A549 (cell line): ENCODE data around the gene IPPK.

Source experiments
- BHLHE40 ChIP-seq: IDR thresholded peaks from 2 replicates; pipeline ENCODE4 v1.6.1; 2012; ENCODE audit warnings: low read depth, low read length, inconsistent platforms
- CEBPB ChIP-seq, 2 experiments: fragments of >200 bp in 1 of 2; sonication (Bioruptor Twin) in 1 of 2; formaldehyde crosslinking in 1 of 2; IDR thresholded peaks; 2 replicates each; pipeline ENCODE4 v1.6.1; 2012 to 2016
- CTCF ChIP-seq: fragments of >200 bp; sonication (Bioruptor Twin); formaldehyde crosslinking; IDR thresholded peaks from 3 replicates; pipeline ENCODE4 v1.5.1; 2016
- EP300 ChIP-seq, 2 experiments: fragments of >200 bp; sonication (Bioruptor Twin); formaldehyde crosslinking; IDR thresholded peaks; 2 replicates in 1 of 2; 3 replicates in 1 of 2; pipeline ENCODE4 v1.6.1; 2016 to 2017
- HEYL ChIP-seq: fragments of 250-450 bp; sonication (Bioruptor Pico); IDR thresholded peaks from 2 replicates; pipeline ENCODE4 v1.8.0; 2021; ENCODE audit warnings: mild to moderate bottlenecking, moderate library complexity
- HMGXB4 ChIP-seq: fragments of 250-450 bp; sonication (Bioruptor Pico); IDR thresholded peaks from 2 replicates; pipeline ENCODE4 v1.5.0; 2021; ENCODE audit warnings: mild to moderate bottlenecking, moderate library complexity, borderline replicate concordance
- MAZ ChIP-seq: fragments of 150-350 bp; IDR thresholded peaks from 2 replicates; pipeline ENCODE4 v1.6.1; 2014; ENCODE audit warnings: antibody characterized with exemption, low read depth, low read length, borderline replicate concordance
- POLR2A ChIP-seq: IDR thresholded peaks from 2 replicates; pipeline ENCODE4 v1.6.1; 2012; ENCODE audit warnings: mild to moderate bottlenecking, low read length
- RAD21 ChIP-seq, 2 experiments: fragments of >200 bp in 1 of 2; sonication (Bioruptor Twin) in 1 of 2; formaldehyde crosslinking in 1 of 2; IDR thresholded peaks in 1 of 2; conservative IDR thresholded peaks in 1 of 2; 2 replicates in 1 of 2; 3 replicates in 1 of 2; pipeline ENCODE4 v1.6.1; 2012 to 2018; ENCODE audit warnings: inconsistent platforms in 1 of 2
- REST ChIP-seq: fragments of 200-600 bp; sonication (generic); IDR thresholded peaks from 2 replicates; pipeline ENCODE4 v1.6.1; 2016; ENCODE audit warnings: antibody characterized with exemption, mild to moderate bottlenecking, moderate library complexity
- RFX5 ChIP-seq: fragments of 450-650 bp; IDR thresholded peaks from 2 replicates; pipeline ENCODE4 v1.7.1; 2014; ENCODE audit warnings: antibody characterized with exemption, mild to moderate bottlenecking, moderate library complexity
- RNF2 ChIP-seq: fragments of 200-600 bp; sonication (generic); IDR thresholded peaks from 2 replicates; pipeline ENCODE4 v1.6.1; 2016; ENCODE audit warnings: low read depth, mild to moderate bottlenecking, antibody characterized with exemption, moderate library complexity, borderline replicate concordance
- ZFP36 ChIP-seq: fragments of 450-650 bp; IDR thresholded peaks from 2 replicates; pipeline ENCODE4 v1.6.1; 2014; ENCODE audit warnings: borderline replicate concordance; ENCODE audit not compliant: partially characterized antibody

- TF ChIP-seq CTCF (no peak), RAD21 (conservative IDR thresholded peaks at IDR 0.05 in 1 of 2, IDR thresholded peaks at IDR 0.05 in 1 of 2) (no peak), BHLHE40 (no peak), ZFP36 (no peak), EP300 (IDR thresholded peaks at IDR 0.05) (no peak), MAZ (no peak), CEBPB (IDR thresholded peaks at IDR 0.05) (no peak), HMGXB4 (no peak), HEYL (CRISPR knock-in tag) (no peak), REST (no peak), POLR2A (no peak), RFX5 (no peak), RNF2 (no peak)
Measured at GRCh38 chr9:92608909-92609445, 61.0 kb downstream of the IPPK start.
